Nephron progenitor cell (in vitro differentiated cells): ENCODE data around the gene SPRED2.
"Not testable (repeated sequence)": the region's sequence is repeated elsewhere in the genome, so short reads cannot be mapped to it uniquely, and the experiment has no call there.

Experiments used
- DNase-seq: peaks from one replicate; pipeline ENCODE4 v3.0.0; 2021
- H3K27ac Mint-ChIP-seq: 2 replicates; pipeline ENCODE4 v1.8.0; 2021; ENCODE audit warnings: mild to moderate bottlenecking, moderate library complexity, mixed read lengths
- H3K27me3 Mint-ChIP-seq: 2 replicates; pipeline ENCODE4 v1.8.0; 2021; ENCODE audit warnings: mild to moderate bottlenecking, low read depth, mixed read lengths; ENCODE audit not compliant: poor library complexity
- H3K36me3 Mint-ChIP-seq: 2 replicates; pipeline ENCODE4 v1.8.0; 2021; ENCODE audit warnings: low read depth, mixed read lengths
- H3K4me1 Mint-ChIP-seq: 2 replicates; pipeline ENCODE4 v1.8.0; 2021; ENCODE audit warnings: mixed read lengths
- H3K4me3 Mint-ChIP-seq: 2 replicates; pipeline ENCODE4 v1.8.0; 2021; ENCODE audit warnings: mild to moderate bottlenecking, moderate library complexity, mixed read lengths
- H3K9me3 Mint-ChIP-seq: 2 replicates; pipeline ENCODE4 v1.8.0; 2021; ENCODE audit warnings: mild to moderate bottlenecking, moderate library complexity, mixed read lengths
- TF ChIP-seq, protein P1 (sequence below): fragments of 200-600 bp; sonication (generic); IDR thresholded peaks from 2 replicates; pipeline ENCODE4 v1.5.0; 2021; ENCODE audit warnings: antibody characterized with exemption

The SPRED2 gene

DNA sequence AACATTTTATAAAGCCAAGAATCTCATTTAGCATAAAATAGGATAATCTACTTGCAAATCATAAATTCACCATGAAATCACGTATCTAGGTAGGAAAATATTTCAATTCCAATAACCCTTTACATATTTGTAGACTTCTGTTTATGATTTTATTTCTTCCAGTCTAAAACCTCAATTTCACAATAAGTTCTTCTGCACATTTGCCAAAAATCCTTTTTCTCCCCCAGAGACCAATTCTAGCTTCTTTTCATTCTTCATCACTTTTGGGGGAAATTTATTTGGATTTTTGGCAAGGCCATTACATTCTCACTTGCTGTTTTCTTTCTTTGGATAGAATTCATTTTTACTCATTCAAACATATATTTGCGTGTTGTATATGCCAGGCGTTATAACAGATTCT is 86.8 kb downstream of the SPRED2 start:
- Mint-ChIP-seq H3K9me3 (peaks cover 18% of the 10 kb centered on the region), H3K27ac (no peak overlapping the region), H3K36me3 (peaks cover 63% of the 10 kb centered on the region), H3K4me1 (peaks cover 41% of the 10 kb centered on the region), H3K4me3 (no peak overlapping the region), H3K27me3 (no peaks in the 10 kb centered on the region)
- TF ChIP-seq, protein P1, sequence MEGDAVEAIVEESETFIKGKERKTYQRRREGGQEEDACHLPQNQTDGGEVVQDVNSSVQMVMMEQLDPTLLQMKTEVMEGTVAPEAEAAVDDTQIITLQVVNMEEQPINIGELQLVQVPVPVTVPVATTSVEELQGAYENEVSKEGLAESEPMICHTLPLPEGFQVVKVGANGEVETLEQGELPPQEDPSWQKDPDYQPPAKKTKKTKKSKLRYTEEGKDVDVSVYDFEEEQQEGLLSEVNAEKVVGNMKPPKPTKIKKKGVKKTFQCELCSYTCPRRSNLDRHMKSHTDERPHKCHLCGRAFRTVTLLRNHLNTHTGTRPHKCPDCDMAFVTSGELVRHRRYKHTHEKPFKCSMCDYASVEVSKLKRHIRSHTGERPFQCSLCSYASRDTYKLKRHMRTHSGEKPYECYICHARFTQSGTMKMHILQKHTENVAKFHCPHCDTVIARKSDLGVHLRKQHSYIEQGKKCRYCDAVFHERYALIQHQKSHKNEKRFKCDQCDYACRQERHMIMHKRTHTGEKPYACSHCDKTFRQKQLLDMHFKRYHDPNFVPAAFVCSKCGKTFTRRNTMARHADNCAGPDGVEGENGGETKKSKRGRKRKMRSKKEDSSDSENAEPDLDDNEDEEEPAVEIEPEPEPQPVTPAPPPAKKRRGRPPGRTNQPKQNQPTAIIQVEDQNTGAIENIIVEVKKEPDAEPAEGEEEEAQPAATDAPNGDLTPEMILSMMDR, result no peak
- no peak for DNase-seq

DNA sequence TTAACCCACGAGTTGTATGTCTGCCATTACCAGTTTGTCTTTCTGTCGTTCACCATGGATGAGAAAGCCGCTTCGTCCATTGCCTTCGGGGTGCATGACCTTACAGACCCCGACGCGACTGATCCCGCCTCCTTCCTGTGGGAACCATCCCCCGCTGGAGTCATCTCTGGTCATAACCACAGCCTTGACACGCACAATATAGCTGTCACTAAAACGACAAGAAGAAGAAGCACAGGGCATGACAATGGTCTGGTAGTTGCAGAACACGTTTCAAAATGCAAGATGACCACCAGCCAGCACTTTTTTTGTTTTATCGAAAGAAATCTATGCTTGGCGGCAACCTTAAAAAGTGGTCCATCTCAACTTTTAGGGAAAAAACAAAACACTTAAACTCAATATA is 87.7 kb downstream of the SPRED2 start:
- no peak for DNase-seq
- TF ChIP-seq, protein P1, result no peak
- Mint-ChIP-seq H3K4me1 (peaks cover 31% of the 10 kb centered on the region), H3K27me3 (no peaks in the 10 kb centered on the region), H3K9me3 (peaks cover 28% of the 10 kb centered on the region), H3K36me3 (peaks cover 72% of the 10 kb centered on the region), H3K27ac (peak overlapping the region; percentile 70), H3K4me3 (no peak overlapping the region)

DNA sequence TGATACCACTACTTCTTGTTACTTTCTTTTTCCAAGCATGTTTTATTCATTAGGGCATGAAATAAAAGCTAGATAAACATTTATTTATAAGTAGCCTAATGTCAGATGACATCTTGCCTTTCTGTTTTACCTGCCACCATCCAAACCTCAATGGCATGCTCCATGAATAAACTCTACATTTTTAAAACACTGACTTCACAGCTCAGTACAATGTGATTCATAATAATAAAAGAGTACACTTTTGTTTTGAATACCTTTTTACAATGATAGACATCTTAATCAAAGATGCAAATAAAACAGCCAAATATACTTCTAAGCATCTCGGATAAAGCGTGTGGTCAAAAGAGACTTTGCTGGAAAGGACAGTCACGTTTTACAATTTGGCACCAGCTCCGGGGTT is 88.2 kb downstream of the SPRED2 start:
- Mint-ChIP-seq H3K27ac (no peak overlapping the region), H3K9me3 (peaks cover 29% of the 10 kb centered on the region), H3K27me3 (no peaks in the 10 kb centered on the region), H3K36me3 (peaks cover 75% of the 10 kb centered on the region), H3K4me1 (peaks cover 26% of the 10 kb centered on the region), H3K4me3 (no peak overlapping the region)
- TF ChIP-seq, protein P1, result no peak
- no peak for DNase-seq

DNA sequence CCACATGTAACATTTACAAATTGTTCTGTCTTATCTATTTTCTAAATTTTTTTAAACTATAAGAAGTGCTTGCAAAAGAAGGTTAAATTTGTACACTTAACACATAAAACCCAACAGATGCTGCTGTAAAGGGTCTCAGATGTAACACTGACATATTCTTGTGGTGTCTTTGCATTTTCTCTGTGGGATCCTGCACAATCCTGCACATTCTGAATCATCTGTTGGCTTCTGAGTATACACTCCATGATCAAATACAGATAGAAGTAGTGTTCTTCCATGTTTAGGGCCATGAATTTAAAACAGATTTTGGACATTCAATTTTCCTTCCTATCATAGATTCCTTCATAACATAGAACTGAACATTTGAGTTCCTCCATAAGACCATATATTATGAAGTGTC is 89.0 kb downstream of the SPRED2 start:
- Mint-ChIP-seq H3K9me3 (peaks cover 29% of the 10 kb centered on the region), H3K27me3 (no peaks in the 10 kb centered on the region), H3K27ac (peak overlapping the region; percentile 28), H3K36me3 (peaks cover 75% of the 10 kb centered on the region), H3K4me1 (peaks cover 21% of the 10 kb centered on the region), H3K4me3 (no peak overlapping the region)
- TF ChIP-seq, protein P1, result no peak
- no peak for DNase-seq

DNA sequence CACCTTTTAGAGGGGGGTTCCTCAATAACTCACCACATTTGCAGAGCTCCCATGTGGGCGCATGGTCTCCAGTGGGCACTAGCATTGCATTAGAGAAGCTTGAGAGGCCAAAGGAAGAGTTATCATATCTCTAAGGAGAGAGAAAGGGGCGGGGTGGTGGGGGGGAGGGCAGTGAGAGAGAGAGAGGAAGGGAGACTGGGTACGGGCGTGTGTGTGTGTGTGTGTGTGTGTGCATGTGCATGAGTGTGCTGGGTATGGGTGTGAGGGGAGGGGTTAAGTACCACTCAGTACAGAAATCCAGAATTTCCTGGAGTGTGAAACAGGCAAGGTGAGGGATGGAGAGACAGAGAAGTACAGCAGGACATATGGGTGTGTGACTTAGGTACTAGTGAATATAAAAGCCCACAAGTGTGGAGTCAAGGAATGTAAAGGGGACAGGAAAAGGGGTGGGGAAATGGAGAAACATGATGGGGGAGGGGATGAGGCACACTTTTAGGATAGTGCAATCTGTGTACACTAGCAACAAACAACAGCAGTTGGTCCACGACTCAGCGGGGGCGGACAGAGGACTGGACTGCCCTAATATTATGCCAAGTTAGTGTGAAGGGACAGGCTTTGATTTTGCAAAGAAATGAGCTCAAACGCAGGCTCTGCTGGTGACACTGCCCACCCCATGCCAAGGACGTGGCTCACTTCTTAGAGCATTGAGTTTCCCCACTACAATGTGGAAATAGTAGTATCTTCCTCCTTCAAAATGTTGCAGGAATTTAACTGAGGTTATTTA is 91.3 kb downstream of the SPRED2 start:
- Mint-ChIP-seq H3K4me1 (peaks cover 11% of the 10 kb centered on the region), H3K4me3 (no peak overlapping the region), H3K9me3 (peaks cover 36% of the 10 kb centered on the region), H3K27me3 (no peaks in the 10 kb centered on the region), H3K27ac (no peak overlapping the region), H3K36me3 (peaks cover 73% of the 10 kb centered on the region)
- no peak for DNase-seq
- TF ChIP-seq, protein P1, result no peak

DNA sequence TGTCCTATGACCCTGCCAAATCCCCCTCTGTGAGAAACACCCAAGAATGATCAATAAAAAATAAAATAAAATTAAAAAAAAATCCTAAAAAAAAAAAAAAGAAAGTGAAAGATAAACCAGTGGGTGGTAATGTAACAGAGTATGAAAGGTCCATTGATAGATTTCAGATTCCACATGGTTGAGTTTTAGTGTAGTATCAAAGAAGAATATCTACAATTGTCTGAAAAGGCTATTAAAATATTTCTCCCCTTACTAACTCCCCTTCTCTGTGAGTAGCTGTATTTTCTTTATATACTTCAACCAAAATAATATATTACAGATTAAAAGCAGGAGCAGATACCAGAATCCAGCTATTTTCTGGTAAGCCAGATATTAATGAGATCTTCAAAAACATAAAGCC is 92.8 kb downstream of the SPRED2 start:
- Mint-ChIP-seq H3K4me3 (no peak overlapping the region), H3K27ac (no peak overlapping the region), H3K36me3 (peaks cover 76% of the 10 kb centered on the region), H3K27me3 (no peaks in the 10 kb centered on the region), H3K4me1 (peaks cover 10% of the 10 kb centered on the region), H3K9me3 (peaks cover 34% of the 10 kb centered on the region)
- no peak for DNase-seq
- TF ChIP-seq, protein P1, result no peak

DNA sequence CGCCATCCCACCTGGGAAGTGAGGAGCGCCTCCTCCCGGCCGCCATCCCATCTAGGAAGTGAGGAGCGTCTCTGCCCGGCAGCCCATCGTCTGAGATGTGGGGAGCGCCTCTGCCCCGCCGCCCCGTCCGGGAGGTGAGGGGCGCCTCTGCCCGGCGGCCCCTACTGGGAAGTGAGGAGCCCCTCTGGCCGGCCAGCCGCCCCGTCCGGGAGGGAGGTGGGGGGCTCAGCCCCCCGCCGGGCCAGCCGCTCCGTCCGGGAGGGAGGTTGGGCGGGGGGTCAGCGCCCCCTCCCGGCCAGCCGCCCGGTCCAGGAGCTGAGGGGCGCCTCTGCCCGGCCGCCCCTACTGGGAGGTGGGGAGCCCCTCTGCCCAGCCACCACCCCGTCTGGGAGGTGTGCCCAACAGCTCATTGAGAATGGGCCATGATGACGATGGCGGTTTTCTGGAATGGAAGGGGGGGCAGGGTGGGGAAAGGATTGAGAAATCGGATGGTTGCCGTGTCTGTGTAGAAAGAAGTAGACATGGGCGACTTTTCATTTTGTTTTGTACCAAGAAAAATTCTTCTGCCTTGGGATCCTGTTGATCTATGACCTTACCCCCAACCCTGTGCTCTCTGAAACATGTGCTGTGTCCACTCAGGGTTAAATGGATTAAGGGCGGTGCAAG is 93.4 kb downstream of the SPRED2 start:
- not testable (repeated sequence) for H3K4me1 Mint-ChIP-seq, H3K27ac Mint-ChIP-seq, DNase-seq, H3K27me3 Mint-ChIP-seq, H3K4me3 Mint-ChIP-seq
- Mint-ChIP-seq H3K9me3 (peaks cover 34% of the 10 kb centered on the region), H3K36me3 (peaks cover 76% of the 10 kb centered on the region)

DNA sequence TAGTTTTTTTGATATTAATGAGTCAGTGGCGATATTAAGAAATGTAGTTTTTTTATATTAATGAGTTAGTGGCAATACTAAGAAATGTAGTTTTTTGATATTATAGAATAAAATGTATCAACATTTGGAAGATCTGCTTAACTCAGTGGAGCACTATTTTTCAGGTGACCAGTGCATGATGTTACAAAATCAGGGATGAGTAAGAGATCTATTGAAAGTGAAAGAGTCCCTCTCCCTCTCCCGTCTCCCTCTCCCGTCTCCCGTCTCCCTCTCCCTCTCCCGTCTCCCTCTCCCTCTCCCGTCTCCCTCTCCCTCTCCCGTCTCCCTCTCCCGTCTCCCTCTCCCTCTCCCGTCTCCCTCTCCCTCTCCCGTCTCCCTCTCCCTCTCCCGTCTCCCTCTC is 94.5 kb downstream of the SPRED2 start:
- H3K9me3 Mint-ChIP-seq, result peaks cover 34% of the 10 kb centered on the region

More for the DNA sequence above, 94.5 kb downstream of the SPRED2 start:
- peaks cover 77% of the 10 kb centered on the region for H3K36me3 Mint-ChIP-seq
- not testable (repeated sequence) for H3K27ac Mint-ChIP-seq, H3K27me3 Mint-ChIP-seq, DNase-seq, H3K4me3 Mint-ChIP-seq, H3K4me1 Mint-ChIP-seq
